HTERT RPE-1 (cell line): ENCODE data around the gene ZNF213.

Experiments
- in situ Hi-C: fragments of 300-500 bp; cut with MboI; formaldehyde crosslinking; loops from 4 replicates; pipeline ENCODE4 v1.14.3; 2020; ENCODE audit warnings: low sequenced_read_pairs

Gene ZNF213

GRCh38 chr16:3101018-3101840, 33.6 kb upstream of the ZNF213 start:
- in situ Hi-C loops = no loop called here

- in situ Hi-C loops = no loop called here
Measured at GRCh38 chr16:3101841-3102470, 32.9 kb upstream of the ZNF213 start.

GRCh38 chr16:3106205-3106928, 28.5 kb upstream of the ZNF213 start:
- in situ Hi-C loops = no loop called here

- in situ Hi-C loops = no loop called here
Measured at GRCh38 chr16:3112058-3112880, 22.6 kb upstream of the ZNF213 start, which contains the start of gene ZNF205. Gene ZNF205 (plus strand): TSS chr16:3112586. CDS start chr16:3113431, 845 bp downstream.

GRCh38 chr16:3112881-3113574, 21.8 kb upstream of the ZNF213 start:
- in situ Hi-C loops = no loop called here

- in situ Hi-C loops = no loop called here
Measured at GRCh38 chr16:3113765-3114479, 20.9 kb upstream of the ZNF213 start.

GRCh38 chr16:3115003-3115402, 19.8 kb upstream of the ZNF213 start:
- in situ Hi-C loops = no loop called here

GRCh38 chr16:3115561-3115960, 19.3 kb upstream of the ZNF213 start:
- in situ Hi-C loops = no loop called here

GRCh38 chr16:3118204-3118790, 16.5 kb upstream of the ZNF213 start:
- in situ Hi-C loops = no loop called here

GRCh38 chr16:3118846-3119245, 16.0 kb upstream of the ZNF213 start:
- in situ Hi-C loops = no loop called here

- in situ Hi-C loops = no loop called here
Measured at GRCh38 chr16:3119286-3119685, 15.5 kb upstream of the ZNF213 start.

GRCh38 chr16:3119701-3120408, 15.0 kb upstream of the ZNF213 start:
- in situ Hi-C loops = no loop called here

GRCh38 chr16:3120435-3120834, 14.4 kb upstream of the ZNF213 start:
- in situ Hi-C loops = no loop called here

GRCh38 chr16:3121851-3122467, 12.9 kb upstream of the ZNF213 start:
- in situ Hi-C loops = no loop called here

GRCh38 chr16:3122926-3123570, 11.8 kb upstream of the ZNF213 start:
- in situ Hi-C loops = no loop called here

GRCh38 chr16:3123986-3124886, 10.6 kb upstream of the ZNF213 start:
- in situ Hi-C loops = no loop called here

GRCh38 chr16:3127745-3128144, 7.1 kb upstream of the ZNF213 start:
- in situ Hi-C loops = no loop called here
